Measurements from ENCODE around the gene TCERG1L.

Gene TCERG1L

GRCh38 chr10:131203456-131204357, 107.8 kb downstream of the TCERG1L start:
- no peak for DNase-seq

GRCh38 chr10:131202990-131203389, 108.5 kb downstream of the TCERG1L start:
- no peak for DNase-seq

GRCh38 chr10:131201741-131202515, 109.6 kb downstream of the TCERG1L start:
- no peak for DNase-seq

GRCh38 chr10:131200856-131201470, 110.6 kb downstream of the TCERG1L start:
- no peak for DNase-seq

GRCh38 chr10:131199646-131200045, 111.9 kb downstream of the TCERG1L start:
- DNase-seq = no peak

GRCh38 chr10:131198843-131199242, 112.7 kb downstream of the TCERG1L start:
- no peak for DNase-seq

- no peak for DNase-seq
Observed at GRCh38 chr10:131198401-131198800, 113.1 kb downstream of the TCERG1L start.

GRCh38 chr10:131196176-131196885, 115.2 kb downstream of the TCERG1L start:
- DNase-seq = no peak

- no peak for DNase-seq
Observed at GRCh38 chr10:131195558-131196159, 115.9 kb downstream of the TCERG1L start.

- no peak for DNase-seq
Observed at GRCh38 chr10:131195116-131195515, 116.4 kb downstream of the TCERG1L start.

GRCh38 chr10:131193923-131194322, 117.6 kb downstream of the TCERG1L start:
- no peak for DNase-seq

- DNase-seq = no peak
Observed at GRCh38 chr10:131188494-131188893, 123.0 kb downstream of the TCERG1L start.

- DNase-seq = no peak
Observed at GRCh38 chr10:131187926-131188325, 123.6 kb downstream of the TCERG1L start.

GRCh38 chr10:131187274-131187673, 124.2 kb downstream of the TCERG1L start:
- DNase-seq = no peak

- no peak for DNase-seq
Observed at GRCh38 chr10:131186547-131187253, 124.8 kb downstream of the TCERG1L start.

- no peak for DNase-seq
Observed at GRCh38 chr10:131184503-131184902, 127.0 kb downstream of the TCERG1L start.

GRCh38 chr10:131183546-131184045, 127.9 kb downstream of the TCERG1L start:
- DNase-seq = no peak

- DNase-seq = no peak
Observed at GRCh38 chr10:131181456-131181855, 130.1 kb downstream of the TCERG1L start.

- no peak for DNase-seq
Observed at GRCh38 chr10:131180740-131181415, 130.6 kb downstream of the TCERG1L start.

GRCh38 chr10:131180086-131180485, 131.4 kb downstream of the TCERG1L start:
- no peak for DNase-seq

GRCh38 chr10:131179361-131179760, 132.2 kb downstream of the TCERG1L start:
- DNase-seq = no peak
